ENCODE results near the gene PANK2.
A peak's percentile ranks its signal among the peaks of the same experiment; 100 is the strongest.
"Not testable (repeated sequence)": the region's sequence is repeated elsewhere in the genome, so short reads cannot be mapped to it uniquely, and the experiment has no call there.

PANK2 gene

DNA sequence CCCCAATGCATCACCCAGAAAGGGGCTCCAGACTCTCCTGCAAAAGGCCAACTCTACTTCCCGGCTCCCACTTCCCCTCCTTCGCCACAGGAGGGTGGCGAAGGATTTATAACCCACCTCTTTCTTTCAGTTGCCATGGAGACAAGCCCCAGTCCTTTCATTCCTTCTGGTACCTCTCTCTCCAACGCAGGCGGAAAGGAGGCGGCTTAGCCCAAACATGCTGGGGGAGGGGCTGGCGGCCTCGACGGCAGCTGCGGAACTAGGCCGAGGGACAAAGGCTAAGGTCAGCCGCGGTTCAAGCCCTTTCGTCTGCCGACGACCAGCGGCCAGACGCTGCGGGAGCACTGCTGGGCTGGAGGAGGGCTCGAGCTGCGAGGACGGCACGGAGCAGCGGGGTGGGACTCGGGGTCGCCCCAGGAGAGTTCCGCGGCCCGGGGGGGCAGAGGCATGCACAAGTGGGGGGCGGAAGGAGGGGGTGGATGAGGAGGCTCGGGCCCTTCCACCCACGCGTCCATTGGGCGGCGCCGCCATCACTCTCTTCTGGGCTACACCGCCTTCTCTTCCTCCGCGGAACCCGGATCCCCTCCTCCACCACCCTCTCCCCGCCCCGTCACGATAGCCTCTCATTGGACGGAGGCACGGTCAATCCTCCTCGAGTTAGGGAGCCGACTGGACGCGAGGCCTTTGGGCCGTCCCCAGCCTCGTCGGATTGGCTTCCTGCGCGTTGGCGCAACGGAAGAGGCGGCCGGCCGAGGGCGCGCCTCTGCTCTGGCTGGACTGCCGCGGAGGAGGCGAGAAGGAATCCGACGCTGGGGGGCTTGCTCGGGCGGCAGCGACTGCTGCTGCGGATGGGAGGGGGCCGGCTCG lies at the start of gene PANK2:
Gene PANK2, plus strand, starts transcription at position 766 of the 867 bp plus-strand sequence.
- peaks cover 20% of the 10 kb centered on the region for H3K4me1 ChIP-seq (ENCODE audit: low read length)
- H4K20me1 ChIP-seq (ENCODE audit: insufficient read depth, low read length), result peaks cover 39% of the 10 kb centered on the region
- peak within 1 kb of the TSS; percentile 53; the same call in 1 of the 2 replicates for H2AFZ ChIP-seq (ENCODE audit: low read depth, low read length)
- peaks cover 64% of the 10 kb centered on the region for H3K79me2 ChIP-seq (ENCODE audit: low read length)
- no peaks in the 10 kb centered on the region for H3K27me3 ChIP-seq (ENCODE audit: low read depth, low read length)
- peak within 1 kb of the TSS; percentile 93 for H3K4me3 ChIP-seq (ENCODE audit: low read length)
- H3K9me3 ChIP-seq (ENCODE audit: insufficient read depth, low read length), result no peaks in the 10 kb centered on the region
- H3K4me2 ChIP-seq (ENCODE audit: low read length), result peak within 1 kb of the TSS; percentile 92
- no peak for TF ChIP-seq EZH2phosphoT487 (IDR thresholded peaks at IDR 0.05; ENCODE audit: low read depth)
- TF ChIP-seq, protein P1, sequence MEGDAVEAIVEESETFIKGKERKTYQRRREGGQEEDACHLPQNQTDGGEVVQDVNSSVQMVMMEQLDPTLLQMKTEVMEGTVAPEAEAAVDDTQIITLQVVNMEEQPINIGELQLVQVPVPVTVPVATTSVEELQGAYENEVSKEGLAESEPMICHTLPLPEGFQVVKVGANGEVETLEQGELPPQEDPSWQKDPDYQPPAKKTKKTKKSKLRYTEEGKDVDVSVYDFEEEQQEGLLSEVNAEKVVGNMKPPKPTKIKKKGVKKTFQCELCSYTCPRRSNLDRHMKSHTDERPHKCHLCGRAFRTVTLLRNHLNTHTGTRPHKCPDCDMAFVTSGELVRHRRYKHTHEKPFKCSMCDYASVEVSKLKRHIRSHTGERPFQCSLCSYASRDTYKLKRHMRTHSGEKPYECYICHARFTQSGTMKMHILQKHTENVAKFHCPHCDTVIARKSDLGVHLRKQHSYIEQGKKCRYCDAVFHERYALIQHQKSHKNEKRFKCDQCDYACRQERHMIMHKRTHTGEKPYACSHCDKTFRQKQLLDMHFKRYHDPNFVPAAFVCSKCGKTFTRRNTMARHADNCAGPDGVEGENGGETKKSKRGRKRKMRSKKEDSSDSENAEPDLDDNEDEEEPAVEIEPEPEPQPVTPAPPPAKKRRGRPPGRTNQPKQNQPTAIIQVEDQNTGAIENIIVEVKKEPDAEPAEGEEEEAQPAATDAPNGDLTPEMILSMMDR (IDR thresholded peaks at IDR 0.05; ENCODE audit: low read depth, low read length), result peak; percentile 43
- peaks cover 32% of the 10 kb centered on the region for H3K36me3 ChIP-seq (replicated peaks; ENCODE audit: low read depth, low read length)
- H3K9ac ChIP-seq (ENCODE audit: low read length), result peak within 1 kb of the TSS; percentile 95
- H3K27ac ChIP-seq (ENCODE audit: low read length), result peak within 1 kb of the TSS; percentile 79

- not testable (repeated sequence) for H2AFZ ChIP-seq (ENCODE audit: low read depth, low read length); H3K27ac ChIP-seq (ENCODE audit: low read length); H3K36me3 ChIP-seq (replicated peaks; ENCODE audit: low read depth, low read length); H3K27me3 ChIP-seq (ENCODE audit: low read depth, low read length); H3K4me2 ChIP-seq (ENCODE audit: low read length); H3K79me2 ChIP-seq (ENCODE audit: low read length); H3K4me3 ChIP-seq (ENCODE audit: low read length); H4K20me1 ChIP-seq (ENCODE audit: insufficient read depth, low read length); H3K9me3 ChIP-seq (ENCODE audit: insufficient read depth, low read length); H3K9ac ChIP-seq (ENCODE audit: low read length); H3K4me1 ChIP-seq (ENCODE audit: low read length)
Observed at GRCh38 chr20:3840201-3840600, 49.0 kb upstream of the PANK2 start.

DNA sequence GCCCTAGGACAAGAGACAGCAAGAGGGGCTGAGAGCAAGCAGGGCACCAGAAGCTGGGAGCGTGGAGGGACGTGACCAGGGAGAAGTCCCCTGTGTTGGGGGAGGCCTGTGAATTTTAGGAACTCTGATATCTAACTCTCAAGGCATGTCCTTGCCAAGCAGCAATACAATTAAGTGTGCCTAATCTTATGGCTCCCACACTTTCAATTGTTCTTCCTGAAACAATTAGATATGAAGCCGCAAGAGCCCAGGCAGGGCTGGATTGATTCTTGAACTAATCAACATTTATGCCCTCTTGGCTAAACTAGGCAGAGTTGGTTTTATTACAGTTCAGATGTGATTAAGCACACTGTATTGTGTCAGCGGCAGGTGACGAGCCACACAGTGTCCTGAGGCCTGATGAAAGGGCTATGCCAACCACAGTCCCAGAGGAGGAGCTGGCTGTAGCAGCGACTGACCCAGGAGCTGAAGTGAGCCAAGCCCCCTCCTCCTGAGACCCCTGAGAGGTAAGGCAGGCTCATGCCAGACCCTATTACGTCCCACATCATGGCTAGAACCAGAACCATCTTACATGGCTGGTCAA lies 46.7 kb upstream of the PANK2 start:
- Histone ChIP-seq H3K4me3 (ENCODE audit: low read length) (no peak overlapping the region), H3K27me3 (ENCODE audit: low read depth, low read length) (no peaks in the 10 kb centered on the region), H3K79me2 (ENCODE audit: low read length) (peaks cover 11% of the 10 kb centered on the region), H3K4me2 (ENCODE audit: low read length) (no peak overlapping the region), H3K4me1 (ENCODE audit: low read length) (peaks cover 6% of the 10 kb centered on the region), H3K9me3 (ENCODE audit: insufficient read depth, low read length) (no peaks in the 10 kb centered on the region), H2AFZ (ENCODE audit: low read depth, low read length) (no peak overlapping the region), H3K27ac (ENCODE audit: low read length) (no peak overlapping the region), H4K20me1 (ENCODE audit: insufficient read depth, low read length) (peaks cover under 1% of the 10 kb centered on the region; the same call in 1 of the 2 replicates), H3K9ac (ENCODE audit: low read length) (no peak overlapping the region), H3K36me3 (replicated peaks; ENCODE audit: low read depth, low read length) (no peaks in the 10 kb centered on the region)
- TF ChIP-seq EZH2phosphoT487 (IDR thresholded peaks at IDR 0.05; ENCODE audit: low read depth), result no peak
- TF ChIP-seq, protein P1 (IDR thresholded peaks at IDR 0.05; ENCODE audit: low read depth, low read length), result no peak

GRCh38 chr20:3843490-3843889 lies 45.7 kb upstream of the PANK2 start:
- H2AFZ ChIP-seq (ENCODE audit: low read depth, low read length), result no peak overlapping the region
- no peak overlapping the region for H3K9ac ChIP-seq (ENCODE audit: low read length)
- H3K4me2 ChIP-seq (ENCODE audit: low read length), result no peak overlapping the region

DNA sequence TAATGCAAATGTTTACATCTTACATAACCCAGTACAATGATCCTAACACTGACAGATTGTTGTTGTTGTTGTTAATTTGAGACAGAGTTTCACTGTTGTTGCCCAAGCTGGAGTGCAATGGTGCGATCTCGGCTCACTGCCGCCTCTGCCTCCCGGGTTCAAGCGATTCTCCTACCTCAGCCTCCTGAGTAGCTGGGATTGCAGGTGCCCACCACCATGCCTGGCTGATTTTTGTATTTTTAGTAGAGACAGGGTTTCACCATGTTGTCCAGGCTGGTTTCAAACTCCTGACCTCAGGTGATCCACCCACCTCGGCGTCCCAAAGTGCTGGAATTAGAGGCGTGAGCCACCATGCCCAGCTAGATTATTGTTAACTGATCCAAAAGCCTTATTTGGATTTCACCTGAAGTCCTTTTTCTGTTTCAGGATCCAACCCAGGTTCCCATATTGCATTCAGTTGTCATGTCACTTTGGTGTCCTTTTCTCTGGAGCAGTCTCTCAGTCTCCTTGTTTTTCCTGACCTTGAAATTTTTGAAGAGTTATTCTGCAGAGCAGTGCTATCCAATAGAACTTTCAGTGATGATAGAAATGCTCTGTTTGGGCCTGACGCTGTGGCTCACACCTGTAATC lies 45.1 kb upstream of the PANK2 start:
- H3K9me3 ChIP-seq (ENCODE audit: insufficient read depth, low read length); H3K27me3 ChIP-seq (ENCODE audit: low read depth, low read length); H4K20me1 ChIP-seq (ENCODE audit: insufficient read depth, low read length); H3K9ac ChIP-seq (ENCODE audit: low read length); H3K36me3 ChIP-seq (replicated peaks; ENCODE audit: low read depth, low read length); H3K4me2 ChIP-seq (ENCODE audit: low read length); H3K27ac ChIP-seq (ENCODE audit: low read length); H3K4me3 ChIP-seq (ENCODE audit: low read length); H2AFZ ChIP-seq (ENCODE audit: low read depth, low read length): not testable (repeated sequence)
- Histone ChIP-seq H3K4me1 (ENCODE audit: low read length) (peaks cover 10% of the 10 kb centered on the region), H3K79me2 (ENCODE audit: low read length) (peaks cover 25% of the 10 kb centered on the region)

More at GRCh38 chr20:3843490-3843889, 45.7 kb upstream of the PANK2 start:
- TF ChIP-seq EZH2phosphoT487 (IDR thresholded peaks at IDR 0.05; ENCODE audit: low read depth), result no peak
- TF ChIP-seq, protein P1 (IDR thresholded peaks at IDR 0.05; ENCODE audit: low read depth, low read length), result no peak
- Histone ChIP-seq H3K27ac (ENCODE audit: low read length) (no peak overlapping the region), H4K20me1 (ENCODE audit: insufficient read depth, low read length) (peaks cover 6% of the 10 kb centered on the region; the same call in 1 of the 2 replicates), H3K79me2 (ENCODE audit: low read length) (peaks cover 20% of the 10 kb centered on the region), H3K4me3 (ENCODE audit: low read length) (no peak overlapping the region), H3K4me1 (ENCODE audit: low read length) (peaks cover 10% of the 10 kb centered on the region), H3K36me3 (replicated peaks; ENCODE audit: low read depth, low read length) (no peaks in the 10 kb centered on the region), H3K27me3 (ENCODE audit: low read depth, low read length) (no peaks in the 10 kb centered on the region), H3K9me3 (ENCODE audit: insufficient read depth, low read length) (no peaks in the 10 kb centered on the region)
